Measurements from ENCODE around the gene ELN.
A peak's percentile ranks its signal among the peaks of the same experiment; 100 is the strongest.

ELN gene

DNA sequence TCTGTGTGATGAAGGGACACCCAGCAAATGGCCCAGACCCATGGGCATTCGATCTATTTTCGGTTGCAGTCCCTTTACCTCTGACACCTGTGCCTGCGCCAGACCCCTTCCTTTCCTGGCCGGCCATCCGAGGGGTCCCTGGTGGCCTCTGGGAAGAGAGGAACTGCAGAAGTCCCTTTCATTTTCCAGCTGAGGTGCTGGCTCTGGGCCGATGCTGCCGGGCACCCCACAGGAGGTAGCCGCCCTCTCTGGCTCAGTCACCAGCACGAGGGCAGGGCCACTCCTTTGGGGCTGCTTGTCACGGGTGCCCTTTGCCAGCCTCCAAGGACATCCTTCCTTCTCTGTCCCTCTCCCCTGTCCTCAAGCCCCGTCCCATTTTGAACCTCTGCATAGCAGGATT is 4.2 kb upstream of the ELN start:
- DNase-seq (ENCODE audit: low read depth, low spot score) = no peak

DNA sequence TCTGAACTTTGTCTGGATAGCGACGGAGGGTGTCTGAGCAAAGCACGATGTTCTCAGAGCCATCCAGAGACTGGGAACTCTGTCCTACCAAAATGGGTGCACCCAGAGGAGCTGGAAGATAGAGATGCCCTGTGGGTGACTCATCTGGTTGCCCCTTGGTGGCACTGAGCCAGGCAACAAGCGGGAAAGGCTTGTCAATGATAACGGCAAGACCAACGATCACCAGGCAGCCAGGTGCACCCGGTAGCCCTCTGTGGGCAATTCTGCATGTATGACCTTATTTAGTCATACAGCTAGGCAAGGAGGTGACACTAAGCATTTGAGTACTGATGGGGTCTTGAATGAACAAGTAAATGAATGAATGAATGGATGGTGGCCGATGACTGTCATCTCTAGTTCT is 2.8 kb upstream of the ELN start:
- DNase-seq (ENCODE audit: low read depth, low spot score) = no peak

DNA sequence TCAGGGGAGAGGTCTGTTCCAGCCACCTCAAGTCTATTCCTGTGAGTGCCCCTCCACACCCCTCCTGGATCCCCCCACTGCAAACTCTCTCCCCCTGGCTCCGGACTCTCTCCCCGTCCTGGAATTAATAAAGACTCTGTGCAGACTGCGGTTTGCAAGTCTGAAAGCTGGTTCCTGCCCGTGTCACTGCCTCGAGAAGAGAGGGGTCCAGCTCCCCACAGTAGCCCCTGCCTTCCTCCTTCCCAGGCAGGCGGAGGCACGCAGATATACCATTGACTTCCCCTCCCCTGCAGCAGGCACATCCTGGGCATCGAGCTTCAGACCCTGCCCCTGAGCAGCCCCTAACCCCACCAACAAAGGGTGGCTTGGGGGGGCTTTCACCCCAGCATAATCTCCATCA is 2.2 kb upstream of the ELN start:
- DNase-seq (ENCODE audit: low read depth, low spot score) = no peak

DNA sequence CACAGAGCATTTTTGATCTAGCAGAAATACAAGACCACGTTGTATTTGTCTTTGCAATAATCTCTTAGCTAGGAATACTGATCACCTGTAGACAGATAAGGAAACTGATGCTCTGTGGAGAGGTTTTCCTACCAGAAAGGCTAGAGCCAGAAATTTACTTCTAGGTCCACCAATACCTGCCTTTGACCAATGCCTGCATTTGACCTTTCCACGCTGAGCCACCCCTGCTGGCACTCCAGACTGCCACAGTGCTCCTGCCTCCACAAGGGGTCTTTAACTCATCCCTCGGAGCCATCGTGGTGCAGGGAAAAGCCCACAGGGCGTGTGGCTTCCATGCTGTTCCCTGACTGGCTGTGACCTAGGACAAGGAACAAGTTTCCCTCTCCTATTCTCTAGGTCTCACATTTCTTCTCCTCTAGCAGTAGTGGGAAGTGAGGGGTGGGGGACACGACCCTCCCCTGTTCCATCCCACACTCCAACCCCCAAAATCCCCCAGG is 1.5 kb upstream of the ELN start:
- DNase-seq (ENCODE audit: low read depth, low spot score) = no peak

DNA sequence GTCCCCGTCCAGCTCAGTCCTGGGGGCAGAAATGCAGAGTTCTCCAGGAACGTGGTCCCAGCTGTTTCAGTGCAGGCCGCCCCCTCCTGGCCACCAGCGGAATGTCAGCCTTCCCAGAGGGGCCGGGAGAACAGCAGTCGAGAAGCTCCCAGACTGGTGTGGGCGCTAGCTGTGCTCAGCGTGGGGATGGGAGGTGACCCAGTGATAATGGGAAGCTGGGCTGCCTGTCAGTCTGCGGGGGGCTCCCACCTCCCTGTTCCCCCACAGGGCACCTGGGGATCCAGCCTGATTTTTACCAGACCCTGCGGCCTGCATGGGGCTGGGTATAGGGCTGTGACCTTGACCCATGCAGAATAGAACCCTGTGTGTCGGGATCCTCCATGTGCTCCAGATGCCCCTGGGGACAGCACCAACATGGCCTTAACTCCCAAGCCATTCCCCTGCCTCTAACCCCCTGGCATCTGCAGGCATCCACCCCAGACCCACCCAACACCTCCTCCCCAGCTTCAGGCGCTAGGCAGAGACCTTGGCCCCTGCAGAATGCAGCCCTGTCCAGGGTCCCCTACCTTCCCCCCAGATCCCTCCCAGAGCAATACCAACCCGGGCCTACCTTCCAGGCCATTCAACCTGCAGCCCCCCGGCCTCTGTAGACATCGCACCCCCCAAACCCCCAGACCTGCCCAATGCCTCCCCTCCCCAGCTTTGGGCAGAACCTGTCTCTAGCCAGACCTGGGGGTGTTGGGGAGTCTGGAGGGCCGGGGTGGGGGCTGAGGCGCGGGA is 880 bp upstream of the ELN start:
- DNase-seq (ENCODE audit: low read depth, low spot score) = peak; percentile 37

DNA sequence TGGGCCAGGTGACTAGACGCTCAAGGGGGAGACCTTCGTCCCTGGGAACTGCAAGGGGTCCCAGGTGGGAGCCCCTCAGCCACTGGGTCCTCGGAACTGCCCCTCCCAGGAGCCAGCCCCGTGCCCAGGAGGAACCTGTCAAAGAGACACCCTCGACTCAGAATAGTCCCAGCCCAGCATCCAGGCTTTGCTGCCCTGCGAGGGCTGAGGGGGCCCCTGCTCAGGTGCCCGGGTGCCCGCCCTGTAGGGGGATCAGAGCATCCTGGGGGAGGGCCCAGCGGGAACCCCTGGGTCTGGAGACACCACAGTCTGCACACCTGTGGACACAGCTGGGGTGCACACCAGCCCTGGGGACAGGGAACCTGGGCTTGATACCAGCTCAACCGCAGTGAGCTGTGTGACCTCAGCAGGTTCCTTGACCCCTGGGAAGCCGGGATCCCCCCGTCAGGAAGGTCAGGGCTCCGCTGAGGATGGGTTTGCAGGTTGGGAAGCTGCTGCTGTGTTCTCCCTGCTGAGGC is 407 bp downstream of the ELN start:
- DNase-seq (ENCODE audit: low read depth, low spot score) = no peak

DNA sequence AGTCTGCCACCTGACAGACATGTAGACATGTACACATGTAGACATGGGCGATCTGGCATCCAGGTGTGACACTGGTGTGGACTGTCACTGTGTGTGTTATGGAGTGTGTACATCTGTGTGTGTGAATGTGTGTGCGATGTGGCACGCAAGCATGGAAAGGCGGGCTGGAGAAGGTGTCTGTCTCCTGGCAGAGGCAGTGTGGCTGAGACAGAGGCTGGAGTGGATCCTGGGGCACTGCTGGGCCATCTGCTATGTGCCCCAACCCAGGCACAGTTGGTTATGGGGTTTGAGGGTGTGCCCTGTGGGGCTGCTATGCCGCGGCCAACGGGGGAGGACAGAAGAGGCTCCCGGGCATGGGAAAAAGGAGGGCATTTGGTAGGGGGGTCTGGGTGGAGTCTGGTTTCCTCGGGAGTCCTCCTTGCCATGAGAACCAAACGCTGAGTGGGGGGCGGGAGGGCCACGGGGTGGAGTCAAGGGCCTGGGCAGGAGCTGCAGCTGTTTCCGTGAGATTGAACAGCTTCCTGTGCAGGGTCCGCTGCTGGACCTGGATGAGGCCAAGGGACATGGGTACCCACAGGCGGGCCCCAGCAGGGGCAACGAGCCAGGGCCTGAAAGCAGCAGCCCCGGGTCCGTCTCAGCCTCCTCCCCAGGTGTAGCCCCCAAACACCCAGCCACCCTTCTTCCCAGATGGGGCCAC is 1.3 kb downstream of the ELN start:
- no peak for DNase-seq (ENCODE audit: low read depth, low spot score)

DNA sequence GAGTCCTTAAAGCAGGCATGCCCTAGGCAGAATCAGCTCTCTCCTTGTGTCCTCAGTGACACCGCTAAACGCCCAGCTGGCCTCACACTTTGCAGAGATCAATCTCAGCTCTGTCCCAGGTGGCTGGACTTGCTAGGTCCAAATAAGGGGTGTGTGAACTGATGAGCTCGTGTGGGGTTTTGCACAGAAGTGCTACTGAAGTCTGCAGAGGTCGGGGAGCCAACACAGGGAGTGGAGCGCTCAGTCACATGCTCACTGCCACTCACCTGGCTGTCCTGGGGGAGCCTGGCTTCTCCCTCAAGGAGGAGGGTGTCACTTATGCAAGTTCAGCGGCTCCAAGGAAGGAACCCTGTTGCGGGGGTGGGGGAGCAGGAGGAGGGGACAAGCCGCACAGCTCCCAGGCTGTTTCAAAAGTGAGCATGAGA is 2.0 kb downstream of the ELN start:
- no peak for DNase-seq (ENCODE audit: low read depth, low spot score)

DNA sequence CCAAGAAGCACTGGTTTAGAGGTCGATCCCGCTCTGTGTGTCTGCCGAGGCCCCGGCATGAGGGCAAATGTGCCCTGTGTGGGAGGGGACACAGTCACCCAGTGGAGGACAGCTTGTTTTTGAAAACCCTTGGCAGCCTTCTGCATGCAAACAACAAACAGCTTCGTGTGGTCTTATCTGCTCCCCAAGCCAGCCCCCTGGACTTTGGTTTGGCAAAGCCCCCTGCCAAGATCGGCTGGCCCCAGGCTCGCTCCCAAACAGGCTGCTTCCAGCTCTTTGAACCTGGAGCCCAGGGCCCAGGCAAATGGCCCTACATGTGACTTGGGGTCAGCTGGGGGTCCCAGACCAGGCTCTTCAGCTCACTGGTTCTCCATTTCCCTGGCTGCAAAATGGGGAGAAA is 2.9 kb downstream of the ELN start:
- DNase-seq (ENCODE audit: low read depth, low spot score) = no peak

DNA sequence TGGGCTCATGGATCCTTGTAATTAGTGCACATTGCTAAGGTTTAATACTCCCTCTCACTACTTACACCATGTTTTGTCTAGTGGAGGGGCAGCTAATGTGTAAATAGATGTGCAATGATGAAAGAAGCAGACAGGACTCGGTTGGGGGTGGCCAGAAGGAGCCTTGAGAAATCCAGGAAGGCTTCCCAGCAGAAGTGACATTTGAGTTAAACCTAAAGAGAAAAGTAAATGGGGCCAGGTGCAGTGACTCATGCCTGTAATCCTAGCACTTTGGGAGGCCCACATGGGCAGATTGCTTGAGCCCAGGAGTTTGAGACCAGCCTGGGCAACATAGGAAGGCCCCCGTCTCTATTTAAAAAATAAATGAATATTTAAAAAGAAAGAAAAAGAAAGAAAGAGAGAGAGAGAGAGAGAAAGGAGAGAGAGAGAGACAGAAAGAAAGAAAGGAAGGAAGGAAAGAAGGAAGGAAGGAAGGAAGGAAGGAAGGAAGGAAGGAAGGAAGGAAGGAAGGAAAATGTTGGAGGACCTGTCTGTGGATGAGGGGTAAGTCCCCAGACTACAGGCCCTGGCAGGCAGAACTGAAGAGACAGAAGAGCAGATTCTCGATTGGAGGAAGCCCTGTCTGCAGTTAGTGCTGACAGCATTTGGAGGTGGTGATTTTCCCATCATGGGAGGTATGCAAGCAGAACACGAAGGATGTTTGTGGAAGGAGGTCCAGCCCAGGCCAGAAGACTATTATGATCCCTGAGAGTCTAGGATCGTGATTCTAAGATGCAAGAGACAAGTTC is 3.6 kb downstream of the ELN start:
- no peak for DNase-seq (ENCODE audit: low read depth, low spot score)

DNA sequence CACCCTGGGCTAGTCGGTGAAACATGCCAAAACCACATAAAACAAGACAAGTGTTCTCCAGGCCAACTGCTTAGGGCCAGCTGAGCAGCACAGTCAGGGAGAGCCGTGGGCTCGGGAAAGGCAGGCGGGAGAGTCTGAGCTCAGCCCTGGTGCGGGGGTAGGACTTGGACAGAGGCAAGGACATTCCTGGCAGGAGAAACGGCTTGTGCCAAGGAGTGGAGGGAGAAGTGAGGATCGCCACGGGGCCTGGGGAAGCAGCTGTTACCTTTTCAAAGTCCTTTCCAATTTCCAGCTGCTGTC is 4.2 kb downstream of the ELN start:
- DNase-seq (ENCODE audit: low read depth, low spot score) = no peak

DNA sequence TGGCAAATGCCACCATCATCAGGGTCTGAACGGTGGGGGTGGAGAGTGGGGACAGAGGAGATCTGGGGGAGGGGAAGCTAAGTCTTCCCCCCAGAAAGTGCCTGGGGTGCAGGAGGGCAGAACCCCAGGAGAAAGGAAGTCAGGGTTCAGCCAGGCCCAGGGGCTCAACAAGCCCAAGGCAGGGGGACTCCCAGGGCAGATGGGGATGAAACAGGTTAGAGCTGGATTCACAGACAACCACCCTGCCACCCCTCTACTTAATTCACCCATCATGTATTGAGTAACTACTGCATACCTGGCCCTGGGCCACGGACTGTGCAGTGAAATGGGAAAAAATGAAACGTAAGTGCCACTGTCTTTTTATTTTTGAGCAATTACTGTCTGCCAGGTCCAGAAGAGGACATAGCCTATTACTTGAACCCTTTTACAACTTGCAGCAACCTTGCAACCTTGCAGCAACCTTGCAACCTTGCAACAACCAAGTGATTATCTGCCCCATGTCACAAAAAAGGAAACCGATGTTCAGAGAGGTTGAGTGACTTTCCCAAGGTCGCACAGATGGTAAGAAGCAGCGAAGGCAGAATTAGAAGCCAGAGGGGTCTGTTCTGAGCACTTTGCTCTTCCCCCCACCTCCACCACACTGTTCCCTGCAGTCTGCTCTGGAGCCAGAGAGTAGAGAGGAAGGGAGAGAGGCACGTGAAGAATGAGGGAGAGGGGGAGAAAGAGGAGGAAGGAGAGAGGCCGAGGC is 4.8 kb downstream of the ELN start:
- no peak for DNase-seq (ENCODE audit: low read depth, low spot score)

DNA sequence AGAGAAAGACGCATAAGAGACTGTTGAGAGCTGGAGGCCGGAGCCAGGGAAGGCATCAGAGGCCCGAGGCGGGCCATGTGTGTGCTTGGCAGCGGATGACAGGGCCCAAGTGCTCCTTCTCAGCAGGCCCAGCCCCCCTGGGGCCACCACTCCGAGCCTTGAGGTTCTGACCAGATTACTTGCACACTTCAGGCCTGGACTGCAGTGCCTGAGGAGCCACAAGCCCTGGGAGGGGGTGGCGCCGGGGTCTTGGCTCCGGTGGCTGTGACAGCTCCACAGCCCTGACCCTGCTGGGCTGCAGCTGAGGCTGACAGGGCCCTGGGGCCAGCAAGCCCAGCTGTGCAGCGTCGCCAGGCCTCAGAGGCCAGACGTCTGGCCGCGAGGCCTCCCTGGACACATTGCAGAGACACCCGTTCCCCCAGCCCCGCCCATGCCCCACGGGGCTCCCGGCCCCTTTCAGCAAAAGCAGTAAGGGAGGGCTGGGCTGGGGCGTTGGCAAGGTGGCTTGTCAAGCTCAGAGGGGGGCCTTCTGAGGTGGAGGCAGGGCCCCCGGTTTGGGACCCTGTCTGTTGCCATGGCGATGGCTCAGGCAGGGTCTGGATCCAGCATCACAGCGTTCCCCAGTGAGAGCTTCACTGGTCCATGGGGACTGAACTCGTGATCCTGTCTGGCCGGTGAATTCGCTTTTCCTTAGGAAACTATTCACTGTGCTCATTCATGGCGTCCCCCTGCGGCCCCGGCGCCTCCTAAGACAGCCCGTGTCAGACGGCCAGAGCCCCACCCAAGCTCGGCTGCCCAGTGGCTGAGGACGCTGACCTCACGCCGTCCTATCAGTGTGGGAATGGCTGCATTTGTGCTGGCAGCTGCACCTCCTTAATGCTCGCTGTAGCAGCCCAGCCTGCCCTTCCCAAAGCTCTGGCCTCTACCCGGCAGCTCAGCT is 5.7 kb downstream of the ELN start:
- no peak for DNase-seq (ENCODE audit: low read depth, low spot score)

DNA sequence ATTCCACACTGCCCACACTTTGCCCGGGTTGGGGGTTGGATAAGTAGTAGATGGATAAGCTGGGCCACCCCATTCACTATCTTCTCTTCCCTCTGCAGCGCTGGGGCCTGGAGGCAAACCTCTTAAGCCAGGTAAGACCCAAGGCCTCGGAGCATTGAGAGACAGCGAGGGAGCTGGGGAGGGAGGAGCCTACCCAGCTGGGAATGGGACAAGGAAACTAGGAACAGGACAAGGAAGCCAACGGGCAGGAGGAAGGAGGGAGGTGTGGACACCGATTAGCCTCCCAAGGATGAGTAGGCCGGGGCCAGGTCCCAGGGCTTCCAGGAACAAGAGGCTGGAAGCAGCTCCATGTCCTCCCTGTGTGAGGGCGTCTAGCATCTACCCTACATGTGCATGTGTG is 9.6 kb downstream of the ELN start:
- no peak for DNase-seq (ENCODE audit: low read depth, low spot score)

DNA sequence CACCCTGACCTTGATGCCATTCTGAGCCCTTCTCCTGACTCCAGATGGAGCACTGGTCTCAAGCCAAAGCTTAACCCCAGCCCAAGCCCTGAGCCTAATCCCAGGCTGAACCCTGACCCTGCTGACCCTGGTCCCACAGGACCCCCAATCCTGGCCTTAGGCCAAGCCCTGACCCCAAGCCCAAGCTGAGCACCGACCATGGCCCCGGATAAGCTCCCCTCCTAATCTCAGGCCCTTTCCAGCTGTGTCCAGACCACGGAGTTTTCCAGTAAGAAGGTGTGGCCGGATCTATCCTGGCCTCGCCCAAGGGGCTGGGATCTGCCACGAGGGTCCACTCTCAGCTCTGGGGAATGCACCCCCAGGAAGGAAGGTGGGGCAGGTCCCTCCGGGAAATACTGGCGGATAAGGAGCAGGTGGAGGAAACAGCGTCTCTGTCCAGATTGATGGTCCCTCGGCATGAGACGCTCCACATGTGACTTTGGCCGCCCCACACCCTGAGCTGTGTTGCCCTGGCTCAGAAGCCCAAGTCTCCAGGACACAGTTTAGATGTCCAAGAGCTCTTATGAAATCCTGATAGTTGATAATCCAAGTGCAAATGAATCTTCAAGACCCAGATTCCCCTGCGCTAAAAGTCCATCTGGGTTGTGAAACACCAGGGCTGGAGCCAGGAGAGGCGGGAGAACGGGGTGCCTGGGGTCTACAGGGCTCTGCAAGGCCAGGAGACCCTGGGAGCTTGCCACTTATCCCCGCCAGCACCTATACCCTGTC is 10.4 kb downstream of the ELN start:
- DNase-seq (ENCODE audit: low read depth, low spot score) = no peak

DNA sequence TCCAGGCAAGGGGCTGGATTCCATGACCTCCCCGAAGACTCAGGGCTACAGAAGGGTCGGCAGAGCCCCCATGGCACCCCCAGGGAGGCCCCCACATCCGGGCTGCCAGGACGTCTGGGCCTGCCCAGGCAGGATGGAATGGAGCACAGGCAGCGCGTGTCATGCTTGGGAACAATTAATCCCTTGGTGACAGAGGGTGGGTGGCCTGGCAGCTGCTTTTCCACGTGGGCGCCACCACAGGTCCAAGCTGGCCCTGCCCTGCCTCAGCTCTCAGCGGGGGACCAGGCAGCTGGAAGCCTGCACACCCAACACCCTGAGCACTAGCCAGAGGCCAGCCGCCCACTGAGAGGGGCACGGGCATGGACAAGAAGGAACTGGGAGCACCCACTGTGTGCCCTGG is 11.4 kb downstream of the ELN start:
- no peak for DNase-seq (ENCODE audit: low read depth, low spot score)

DNA sequence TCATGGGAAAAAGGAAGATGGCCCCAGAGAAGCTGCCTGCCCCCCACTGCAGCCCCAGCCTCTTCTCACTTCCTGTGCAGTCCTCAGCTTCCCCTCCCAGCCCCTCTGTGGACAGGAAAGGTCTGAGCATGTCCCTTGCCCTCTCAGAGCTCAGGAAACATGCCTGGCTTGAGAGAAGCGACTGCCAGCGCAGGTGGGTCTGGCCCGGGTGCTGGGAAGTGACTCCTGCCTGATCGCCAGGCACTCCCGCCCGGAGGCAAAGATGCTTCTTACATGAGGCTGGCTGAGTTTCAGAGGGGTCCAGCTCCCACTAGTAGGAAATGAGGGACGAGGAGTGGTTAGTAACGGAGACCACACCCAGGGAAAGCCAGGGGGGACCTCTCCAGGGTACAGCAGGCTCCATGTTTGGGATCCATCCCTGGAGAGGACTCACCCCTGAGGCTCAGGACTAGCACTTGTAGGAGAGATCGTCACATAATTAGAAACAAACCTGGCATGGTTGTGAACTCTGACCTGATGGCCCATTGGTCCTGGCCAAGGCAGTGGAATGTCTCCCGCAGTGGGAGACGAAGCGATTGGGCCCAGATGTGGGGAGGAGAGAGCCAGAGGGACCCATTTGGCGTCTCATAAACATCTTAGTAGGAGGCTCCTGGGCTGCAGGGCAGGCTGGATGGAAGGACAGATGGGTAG is 12.3 kb downstream of the ELN start:
- DNase-seq (ENCODE audit: low read depth, low spot score) = no peak

DNA sequence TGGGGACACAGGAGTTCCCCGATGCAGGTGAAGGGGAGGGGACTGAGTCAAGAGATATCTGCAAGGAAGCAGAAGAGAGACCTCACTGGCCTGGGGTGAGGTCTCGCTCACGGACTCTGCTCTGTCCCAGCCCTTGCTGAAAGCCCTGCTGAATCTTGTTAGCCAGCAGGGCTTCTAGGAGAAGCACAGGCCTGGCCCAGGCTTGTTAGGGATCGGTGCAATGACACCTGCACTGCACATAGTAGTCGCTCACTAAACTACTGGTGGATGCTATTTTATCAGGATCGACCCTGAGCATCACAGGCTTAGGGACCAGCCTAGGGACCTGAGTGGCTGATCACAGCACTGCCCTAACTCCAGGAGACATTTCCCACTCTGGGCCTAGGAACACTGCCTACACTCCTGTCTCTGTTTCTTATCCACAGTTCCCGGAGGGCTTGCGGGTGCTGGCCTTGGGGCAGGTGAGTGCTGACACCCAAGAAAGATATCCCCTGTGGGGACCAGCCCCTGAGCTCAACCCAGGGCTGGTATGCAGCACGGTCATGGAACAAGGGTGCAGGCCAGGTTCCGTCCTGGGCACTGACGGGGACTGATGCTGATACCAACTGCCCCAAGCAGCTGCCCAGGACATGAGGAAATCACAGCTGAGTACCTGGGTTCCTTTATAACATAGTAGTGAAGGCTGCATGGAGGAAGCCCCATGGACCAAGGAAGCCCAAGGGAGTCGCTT is 13.0 kb downstream of the ELN start:
- DNase-seq (ENCODE audit: low read depth, low spot score) = no peak

Measured in activated naive CD8-positive, alpha-beta T cell treated with anti-CD3 and anti-CD28 coated beads, Interleukin-2, amount 50 U/mL, for 16 hours (primary cell).